Mucosa of gallbladder (tissue), 1 donor: ENCODE results near the gene COPS4. TPM values are rescaled to one million over a fixed set of nuclear protein-coding genes. Genes with fewer than 3 reads are reported as not detected.

Experiments
- DNase-seq: peaks from one replicate; pipeline ENCODE4 v3.0.0-alpha.2; 2020; ENCODE audit warnings: low spot score
- total RNA-seq: library from RNA; stranded (reverse); gene quantifications from one replicate; pipeline ENCODE4 v1.2.1, GENCODE V29; 2021
- donor health status: DM: no; HTN: no; CAD: no.

COPS4 gene
- total RNA-seq, 1 donor from 2014 or later: 31.5 TPM

- no peak for DNase-seq
Observed at GRCh38 chr4:83121246-83121645, 86.3 kb downstream of the COPS4 start.

GRCh38 chr4:83124111-83124780 lies 89.3 kb downstream of the COPS4 start:
- no peak for DNase-seq

Other genes with a start within 250 kb of the COPS4 start
- 22.9 TPM for gene SCD5, start 236.4 kb upstream of the COPS4 start, total RNA-seq
- gene SEC31A, start 144.0 kb upstream of the COPS4 start, total RNA-seq: 227 TPM
- 2.8 TPM for gene THAP9, start 134.4 kb upstream of the COPS4 start, total RNA-seq
- gene LIN54, start 24.4 kb upstream of the COPS4 start, total RNA-seq: 11.5 TPM
- 8.2 TPM for gene PLAC8, start 79.5 kb downstream of the COPS4 start, total RNA-seq
- gene COQ2, start 249.6 kb downstream of the COPS4 start, total RNA-seq: 10.0 TPM